GM18858 (cell line): ENCODE data around the gene PNPT1.
"Not testable (repeated sequence)": the region's sequence is repeated elsewhere in the genome, so short reads cannot be mapped to it uniquely, and the experiment has no call there.

ENCODE experiments used
- ATAC-seq: cut with Tn5 transposase; IDR thresholded peaks from one replicate; pipeline ENCODE4 v1.9.1; 2021; ENCODE audit not compliant: unreplicated experiment

Gene PNPT1

GRCh38 chr2:55693181-55694125, at the start of gene PNPT1:
TSS of gene PNPT1 (minus strand) at chr2:55693844. CDS start at chr2:55693823, 21 bp downstream.
- ATAC-seq = peak; percentile 100

GRCh38 chr2:55742996-55743395, 49.4 kb upstream of the PNPT1 start:
- ATAC-seq = no peak

- not testable (repeated sequence) for ATAC-seq
Measured at GRCh38 chr2:55736019-55736536, 42.4 kb upstream of the PNPT1 start.

- no peak for ATAC-seq
Measured at GRCh38 chr2:55734726-55735125, 41.1 kb upstream of the PNPT1 start.

- no peak for ATAC-seq
Measured at GRCh38 chr2:55733335-55733734, 39.7 kb upstream of the PNPT1 start.

GRCh38 chr2:55732854-55733253, 39.2 kb upstream of the PNPT1 start:
- ATAC-seq = no peak

GRCh38 chr2:55729136-55729685, 35.6 kb upstream of the PNPT1 start:
- ATAC-seq = no peak

- ATAC-seq = no peak
Measured at GRCh38 chr2:55721596-55722215, 28.1 kb upstream of the PNPT1 start.

GRCh38 chr2:55720417-55720816, 26.8 kb upstream of the PNPT1 start:
- ATAC-seq = no peak

GRCh38 chr2:55719852-55720251, 26.2 kb upstream of the PNPT1 start:
- no peak for ATAC-seq

GRCh38 chr2:55718165-55719008, 24.7 kb upstream of the PNPT1 start:
- no peak for ATAC-seq

- ATAC-seq = no peak
Measured at GRCh38 chr2:55715626-55716025, 22.0 kb upstream of the PNPT1 start.

- not testable (repeated sequence) for ATAC-seq
Measured at GRCh38 chr2:55715178-55715577, 21.5 kb upstream of the PNPT1 start.

GRCh38 chr2:55712477-55713060, 18.9 kb upstream of the PNPT1 start:
- ATAC-seq = no peak

- ATAC-seq = no peak
Measured at GRCh38 chr2:55710025-55710424, 16.4 kb upstream of the PNPT1 start.

- ATAC-seq = no peak
Measured at GRCh38 chr2:55707751-55708150, 14.1 kb upstream of the PNPT1 start.

GRCh38 chr2:55706258-55706657, 12.6 kb upstream of the PNPT1 start:
- not testable (repeated sequence) for ATAC-seq

- no peak for ATAC-seq
Measured at GRCh38 chr2:55705027-55705653, 11.5 kb upstream of the PNPT1 start.

GRCh38 chr2:55703350-55703749, 9.7 kb upstream of the PNPT1 start:
- no peak for ATAC-seq

GRCh38 chr2:55692740-55693139, 904 bp downstream of the PNPT1 start:
- not testable (repeated sequence) for ATAC-seq
